ENCODE measurements around the gene NEB.

The NEB gene, protein sequence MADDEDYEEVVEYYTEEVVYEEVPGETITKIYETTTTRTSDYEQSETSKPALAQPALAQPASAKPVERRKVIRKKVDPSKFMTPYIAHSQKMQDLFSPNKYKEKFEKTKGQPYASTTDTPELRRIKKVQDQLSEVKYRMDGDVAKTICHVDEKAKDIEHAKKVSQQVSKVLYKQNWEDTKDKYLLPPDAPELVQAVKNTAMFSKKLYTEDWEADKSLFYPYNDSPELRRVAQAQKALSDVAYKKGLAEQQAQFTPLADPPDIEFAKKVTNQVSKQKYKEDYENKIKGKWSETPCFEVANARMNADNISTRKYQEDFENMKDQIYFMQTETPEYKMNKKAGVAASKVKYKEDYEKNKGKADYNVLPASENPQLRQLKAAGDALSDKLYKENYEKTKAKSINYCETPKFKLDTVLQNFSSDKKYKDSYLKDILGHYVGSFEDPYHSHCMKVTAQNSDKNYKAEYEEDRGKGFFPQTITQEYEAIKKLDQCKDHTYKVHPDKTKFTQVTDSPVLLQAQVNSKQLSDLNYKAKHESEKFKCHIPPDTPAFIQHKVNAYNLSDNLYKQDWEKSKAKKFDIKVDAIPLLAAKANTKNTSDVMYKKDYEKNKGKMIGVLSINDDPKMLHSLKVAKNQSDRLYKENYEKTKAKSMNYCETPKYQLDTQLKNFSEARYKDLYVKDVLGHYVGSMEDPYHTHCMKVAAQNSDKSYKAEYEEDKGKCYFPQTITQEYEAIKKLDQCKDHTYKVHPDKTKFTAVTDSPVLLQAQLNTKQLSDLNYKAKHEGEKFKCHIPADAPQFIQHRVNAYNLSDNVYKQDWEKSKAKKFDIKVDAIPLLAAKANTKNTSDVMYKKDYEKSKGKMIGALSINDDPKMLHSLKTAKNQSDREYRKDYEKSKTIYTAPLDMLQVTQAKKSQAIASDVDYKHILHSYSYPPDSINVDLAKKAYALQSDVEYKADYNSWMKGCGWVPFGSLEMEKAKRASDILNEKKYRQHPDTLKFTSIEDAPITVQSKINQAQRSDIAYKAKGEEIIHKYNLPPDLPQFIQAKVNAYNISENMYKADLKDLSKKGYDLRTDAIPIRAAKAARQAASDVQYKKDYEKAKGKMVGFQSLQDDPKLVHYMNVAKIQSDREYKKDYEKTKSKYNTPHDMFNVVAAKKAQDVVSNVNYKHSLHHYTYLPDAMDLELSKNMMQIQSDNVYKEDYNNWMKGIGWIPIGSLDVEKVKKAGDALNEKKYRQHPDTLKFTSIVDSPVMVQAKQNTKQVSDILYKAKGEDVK (N-terminal part only)

DNA sequence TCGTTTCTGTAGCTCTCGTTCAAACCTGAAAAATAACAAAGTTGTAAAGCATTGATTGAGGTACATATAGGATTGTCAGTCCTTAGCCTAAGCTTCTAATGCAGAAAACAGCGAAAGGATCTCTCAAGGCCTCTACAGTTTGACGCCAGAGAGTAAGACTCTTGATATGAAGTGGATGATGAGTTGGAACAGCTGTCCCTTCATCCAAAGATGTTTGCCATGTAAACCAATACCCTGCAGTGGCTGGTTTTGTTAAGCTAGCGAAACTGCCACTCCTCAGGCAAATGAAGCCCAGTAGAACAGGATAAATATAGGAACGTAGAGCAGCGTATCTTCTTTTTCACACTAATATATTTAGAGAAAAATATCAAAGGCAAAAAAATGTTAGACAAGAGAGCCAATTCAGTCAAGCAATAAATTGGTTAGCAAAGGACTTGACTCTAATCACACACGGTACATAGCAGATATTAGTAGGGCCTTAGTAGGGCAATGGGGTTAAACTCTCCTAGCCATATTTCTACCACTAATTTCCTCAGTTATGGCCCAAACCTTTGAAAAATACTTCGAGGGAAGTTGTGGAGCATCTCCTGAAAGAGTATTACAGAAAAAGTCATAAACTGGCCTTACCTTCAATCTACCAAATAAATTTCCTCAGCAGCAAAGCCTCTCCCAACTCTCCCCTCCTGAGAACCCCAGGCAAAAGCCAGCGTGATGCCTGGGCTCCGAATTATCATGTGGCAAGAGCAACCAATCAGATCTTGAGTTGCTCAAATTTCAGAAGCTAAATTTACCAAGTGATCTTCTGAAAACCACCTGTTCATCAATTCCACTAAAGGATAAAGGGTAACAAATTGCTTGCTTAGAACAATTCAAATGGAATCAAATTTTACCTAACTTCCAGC is at the start of gene NEB:
NEB (minus strand) TSS at position 706 of the 902 bp plus-strand sequence. CDS start 1,320 bp downstream, outside the sequence.
- Histone ChIP-seq H3K9ac (ENCODE audit: low read length in 2 of 2) (no peak within 1 kb of the TSS), H3K4me1 (ENCODE audit: control insufficient read depth, insufficient read depth, low read length) (no peaks in the 10 kb centered on the region), H3K36me3 (ENCODE audit: control insufficient read depth in 2 of 2, insufficient read depth in 2 of 2, low read length in 2 of 2) (no peaks in the 10 kb centered on the region), H3K4me3 (ENCODE audit: low read length in 2 of 2) (no peak within 1 kb of the TSS), H3K9me3 (ENCODE audit: control insufficient read depth in 2 of 2, low read length in 2 of 2) (peaks cover 0 to 2% of the 10 kb centered on the region in 2 donors), H3K27me3 (ENCODE audit: control insufficient read depth in 1 of 2, insufficient read depth in 2 of 2, low read length in 2 of 2) (no peaks in the 10 kb centered on the region), H3K27ac (ENCODE audit: low read length) (no peak within 1 kb of the TSS)

- Histone ChIP-seq H3K9ac (ENCODE audit: low read length in 2 of 2) (no peak overlapping the region), H3K27ac (ENCODE audit: low read length) (no peak overlapping the region), H3K27me3 (ENCODE audit: control insufficient read depth in 1 of 2, insufficient read depth in 2 of 2, low read length in 2 of 2) (no peaks in the 10 kb centered on the region), H3K9me3 (ENCODE audit: control insufficient read depth in 2 of 2, low read length in 2 of 2) (no peaks in the 10 kb centered on the region), H3K4me1 (ENCODE audit: control insufficient read depth, insufficient read depth, low read length) (no peaks in the 10 kb centered on the region), H3K4me3 (ENCODE audit: low read length in 2 of 2) (no peak overlapping the region), H3K36me3 (ENCODE audit: control insufficient read depth in 2 of 2, insufficient read depth in 2 of 2, low read length in 2 of 2) (peaks cover 10 to 15% of the 10 kb centered on the region in 2 donors)
These were observed 48.9 kb upstream of the NEB start for GRCh38 chr2:151783133-151783520.

GRCh38 chr2:151782378-151783132 is 48.3 kb upstream of the NEB start:
- no peak overlapping the region for H3K9ac ChIP-seq (ENCODE audit: low read length in 2 of 2)
- H3K27me3 ChIP-seq (ENCODE audit: control insufficient read depth in 1 of 2, insufficient read depth in 2 of 2, low read length in 2 of 2): no peaks in the 10 kb centered on the region
- H3K27ac ChIP-seq (ENCODE audit: low read length): no peak overlapping the region
- no peak overlapping the region for H3K4me3 ChIP-seq (ENCODE audit: low read length in 2 of 2)
- peaks cover 10 to 15% of the 10 kb centered on the region in 2 donors for H3K36me3 ChIP-seq (ENCODE audit: control insufficient read depth in 2 of 2, insufficient read depth in 2 of 2, low read length in 2 of 2)
- no peaks in the 10 kb centered on the region for H3K4me1 ChIP-seq (ENCODE audit: control insufficient read depth, insufficient read depth, low read length)
- no peaks in the 10 kb centered on the region for H3K9me3 ChIP-seq (ENCODE audit: control insufficient read depth in 2 of 2, low read length in 2 of 2)

GRCh38 chr2:151781642-151782041 is 47.4 kb upstream of the NEB start:
- Histone ChIP-seq H3K4me1 (ENCODE audit: control insufficient read depth, insufficient read depth, low read length) (no peaks in the 10 kb centered on the region), H3K27me3 (ENCODE audit: control insufficient read depth in 1 of 2, insufficient read depth in 2 of 2, low read length in 2 of 2) (no peaks in the 10 kb centered on the region), H3K9me3 (ENCODE audit: control insufficient read depth in 2 of 2, low read length in 2 of 2) (peaks cover 0 to 2% of the 10 kb centered on the region in 2 donors), H3K27ac (ENCODE audit: low read length) (no peak overlapping the region), H3K9ac (ENCODE audit: low read length in 2 of 2) (no peak overlapping the region), H3K36me3 (ENCODE audit: control insufficient read depth in 2 of 2, insufficient read depth in 2 of 2, low read length in 2 of 2) (peaks cover 10 to 15% of the 10 kb centered on the region in 2 donors), H3K4me3 (ENCODE audit: low read length in 2 of 2) (no peak overlapping the region)

DNA sequence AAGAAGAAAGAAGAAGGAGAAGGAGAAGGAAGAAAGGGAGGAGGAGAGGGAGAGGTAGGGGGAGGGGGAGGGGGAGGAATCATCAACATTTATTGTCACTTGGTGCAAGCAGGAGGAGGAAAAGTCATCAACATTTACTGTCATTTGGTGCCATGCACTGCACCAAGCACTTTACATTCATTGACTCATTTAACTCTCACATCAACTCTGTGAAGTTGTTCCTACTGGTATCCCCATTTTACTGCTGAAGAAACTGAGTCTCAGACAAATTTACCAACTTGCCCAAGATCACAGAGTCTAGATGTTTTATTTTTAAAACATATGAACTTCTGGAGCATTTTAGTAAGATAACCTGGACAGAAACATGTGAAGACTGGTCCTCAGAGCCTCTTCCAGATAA is 46.7 kb upstream of the NEB start:
- Histone ChIP-seq H3K9ac (ENCODE audit: low read length in 2 of 2) (no peak overlapping the region), H3K4me3 (ENCODE audit: low read length in 2 of 2) (no peak overlapping the region), H3K27ac (ENCODE audit: low read length) (no peak overlapping the region)

GRCh38 chr2:151777935-151778334 is 43.7 kb upstream of the NEB start:
- peaks cover 4% of the 10 kb centered on the region for H3K4me1 ChIP-seq (ENCODE audit: control insufficient read depth, insufficient read depth, low read length)
- H3K36me3 ChIP-seq (ENCODE audit: control insufficient read depth in 2 of 2, insufficient read depth in 2 of 2, low read length in 2 of 2): peaks cover 6 to 9% of the 10 kb centered on the region in 2 donors
- no peak overlapping the region for H3K9ac ChIP-seq (ENCODE audit: low read length in 2 of 2)
- no peak overlapping the region for H3K27ac ChIP-seq (ENCODE audit: low read length)
- H3K9me3 ChIP-seq (ENCODE audit: control insufficient read depth in 2 of 2, low read length in 2 of 2): peaks cover 0 to 2% of the 10 kb centered on the region in 2 donors
- no peaks in the 10 kb centered on the region for H3K27me3 ChIP-seq (ENCODE audit: control insufficient read depth in 1 of 2, insufficient read depth in 2 of 2, low read length in 2 of 2)
- H3K4me3 ChIP-seq (ENCODE audit: low read length in 2 of 2): no peak overlapping the region

More for the DNA sequence above, 46.7 kb upstream of the NEB start:
- H3K36me3 ChIP-seq (ENCODE audit: control insufficient read depth in 2 of 2, insufficient read depth in 2 of 2, low read length in 2 of 2): peaks cover 13 to 15% of the 10 kb centered on the region in 2 donors
- no peaks in the 10 kb centered on the region for H3K27me3 ChIP-seq (ENCODE audit: control insufficient read depth in 1 of 2, insufficient read depth in 2 of 2, low read length in 2 of 2)
- peaks cover 0 to 2% of the 10 kb centered on the region in 2 donors for H3K9me3 ChIP-seq (ENCODE audit: control insufficient read depth in 2 of 2, low read length in 2 of 2)
- H3K4me1 ChIP-seq (ENCODE audit: control insufficient read depth, insufficient read depth, low read length): no peaks in the 10 kb centered on the region

DNA sequence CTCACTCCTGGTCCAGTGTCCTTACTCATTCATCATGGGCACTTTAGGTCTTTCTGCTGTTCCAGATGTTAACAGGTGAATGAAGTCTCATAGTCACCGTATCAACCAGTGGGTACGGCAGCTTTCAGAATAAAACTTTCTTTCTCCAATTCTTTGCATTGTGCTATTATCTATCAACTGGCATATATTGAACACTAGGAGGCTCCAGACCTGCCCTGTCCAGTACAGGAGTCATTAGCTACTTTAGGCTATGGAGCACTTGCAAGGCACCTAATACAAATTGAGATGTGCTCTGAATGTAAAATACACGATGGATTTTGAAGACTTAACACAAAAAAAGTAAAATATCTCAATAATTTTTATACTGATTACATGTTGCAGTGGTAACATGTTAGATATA is 43.2 kb upstream of the NEB start:
- Histone ChIP-seq H3K27ac (ENCODE audit: low read length) (no peak overlapping the region), H3K36me3 (ENCODE audit: control insufficient read depth in 2 of 2, insufficient read depth in 2 of 2, low read length in 2 of 2) (peaks cover 6 to 9% of the 10 kb centered on the region in 2 donors)

DNA sequence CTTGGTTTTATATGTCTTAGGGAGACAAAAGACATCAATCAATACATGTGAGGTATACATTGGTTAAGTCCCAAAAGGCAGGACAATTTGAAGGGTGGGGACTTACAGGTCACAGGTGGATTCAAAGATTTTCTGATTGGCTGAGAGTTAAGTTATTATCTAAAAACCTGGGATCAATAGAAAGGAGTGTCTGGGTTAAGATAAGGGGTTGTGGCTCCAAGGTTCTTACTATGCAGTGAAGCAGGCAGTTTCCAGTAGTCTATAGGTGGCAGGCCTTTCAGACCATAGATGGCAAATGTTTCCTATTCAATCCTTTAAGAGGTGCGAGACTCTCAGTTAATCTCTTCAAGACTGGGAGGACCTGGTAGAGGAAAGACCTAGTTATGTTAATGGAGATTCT is 42.1 kb upstream of the NEB start:
- Histone ChIP-seq H3K9me3 (ENCODE audit: control insufficient read depth in 2 of 2, low read length in 2 of 2) (peaks cover 0 to 2% of the 10 kb centered on the region in 2 donors), H3K4me3 (ENCODE audit: low read length in 2 of 2) (no peak overlapping the region), H3K27ac (ENCODE audit: low read length) (no peak overlapping the region), H3K4me1 (ENCODE audit: control insufficient read depth, insufficient read depth, low read length) (peaks cover 13% of the 10 kb centered on the region), H3K27me3 (ENCODE audit: control insufficient read depth in 1 of 2, insufficient read depth in 2 of 2, low read length in 2 of 2) (no peaks in the 10 kb centered on the region), H3K9ac (ENCODE audit: low read length in 2 of 2) (no peak overlapping the region), H3K36me3 (ENCODE audit: control insufficient read depth in 2 of 2, insufficient read depth in 2 of 2, low read length in 2 of 2) (peaks cover 3 to 6% of the 10 kb centered on the region in 2 donors)

More for the DNA sequence above, 43.2 kb upstream of the NEB start:
- Histone ChIP-seq H3K4me1 (ENCODE audit: control insufficient read depth, insufficient read depth, low read length) (peaks cover 4% of the 10 kb centered on the region), H3K27me3 (ENCODE audit: control insufficient read depth in 1 of 2, insufficient read depth in 2 of 2, low read length in 2 of 2) (no peaks in the 10 kb centered on the region), H3K9ac (ENCODE audit: low read length in 2 of 2) (no peak overlapping the region), H3K9me3 (ENCODE audit: control insufficient read depth in 2 of 2, low read length in 2 of 2) (peaks cover 0 to 2% of the 10 kb centered on the region in 2 donors), H3K4me3 (ENCODE audit: low read length in 2 of 2) (no peak overlapping the region)

DNA sequence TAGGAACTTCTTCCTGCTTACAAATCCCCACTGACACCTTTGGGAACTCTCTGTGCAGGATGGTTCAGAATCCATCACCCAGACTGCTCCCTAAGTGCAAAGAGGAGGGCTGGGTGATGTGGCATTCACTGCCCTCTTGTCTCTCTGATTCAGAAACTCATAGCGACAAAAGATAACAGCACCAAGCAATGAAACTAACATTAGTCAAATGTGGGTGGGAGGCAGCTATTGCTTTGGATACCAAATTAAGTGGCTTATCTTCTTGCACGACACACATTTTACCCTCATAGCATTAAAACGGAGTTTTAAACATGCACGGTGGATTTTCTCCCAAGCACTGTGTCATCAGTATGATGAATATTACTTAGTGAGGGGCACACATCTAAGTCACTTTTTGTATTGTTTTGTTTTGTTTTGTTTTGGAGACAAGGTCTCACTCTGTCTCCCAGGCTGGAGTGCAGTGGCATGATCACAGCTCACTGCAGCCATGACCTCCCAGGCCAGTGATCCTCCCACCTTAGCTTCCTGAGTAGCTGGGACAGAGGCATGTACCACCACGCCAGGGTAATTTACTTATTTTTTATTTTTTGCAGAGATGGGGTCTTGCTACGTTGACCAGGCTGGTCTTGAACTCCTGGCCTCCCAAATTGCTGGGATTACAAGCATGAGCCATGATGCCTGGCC is 40.9 kb upstream of the NEB start:
- Histone ChIP-seq H3K36me3 (ENCODE audit: control insufficient read depth in 2 of 2, insufficient read depth in 2 of 2, low read length in 2 of 2) (peaks cover 0 to 3% of the 10 kb centered on the region in 2 donors), H3K27me3 (ENCODE audit: control insufficient read depth in 1 of 2, insufficient read depth in 2 of 2, low read length in 2 of 2) (no peaks in the 10 kb centered on the region), H3K4me3 (ENCODE audit: low read length in 2 of 2) (no peak overlapping the region), H3K9me3 (ENCODE audit: control insufficient read depth in 2 of 2, low read length in 2 of 2) (peaks cover 0 to 2% of the 10 kb centered on the region in 2 donors), H3K4me1 (ENCODE audit: control insufficient read depth, insufficient read depth, low read length) (peaks cover 15% of the 10 kb centered on the region), H3K9ac (ENCODE audit: low read length in 2 of 2) (no peak overlapping the region), H3K27ac (ENCODE audit: low read length) (no peak overlapping the region)

Data from stomach smooth muscle (tissue), 2 donors.